DMS153 treated with DMSO at 0.1 percent for 48 hours (cell line): ENCODE data around the gene TCP11L1.
A peak's percentile ranks its signal among the peaks of the same experiment; 100 is the strongest.
"Not testable (repeated sequence)": the region's sequence is repeated elsewhere in the genome, so short reads cannot be mapped to it uniquely, and the experiment has no call there.

Experiments
- DNase-seq: peaks from one replicate; lab custom pipeline; 2025; ENCODE audit not compliant: unreplicated experiment; lab: John Stamatoyannopoulos, UW

The TCP11L1 gene

DNA sequence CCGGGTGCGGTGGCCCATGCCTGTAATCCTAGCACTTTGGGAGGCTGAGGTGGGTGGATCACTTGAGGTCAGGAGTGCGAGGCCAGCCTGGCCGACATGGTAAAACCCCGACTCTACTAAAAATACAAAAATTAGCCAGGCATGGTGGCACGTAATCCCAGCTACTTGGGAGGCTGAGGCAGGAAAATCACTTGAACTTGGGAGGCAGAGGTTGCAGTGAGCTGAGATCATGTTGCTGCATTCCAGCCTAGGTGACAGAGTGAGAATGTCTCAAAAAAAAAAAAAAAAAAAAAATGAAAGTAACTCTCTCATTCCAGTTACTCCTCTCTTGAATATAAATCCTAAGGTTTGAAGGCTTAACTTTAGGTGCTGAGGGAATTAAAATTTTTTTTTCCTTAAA lies 10.2 kb upstream of the TCP11L1 start:
- DNase-seq = not testable (repeated sequence)

- no peak for DNase-seq
These were observed 5.9 kb upstream of the TCP11L1 start for GRCh38 chr11:33033493-33033892.

- no peak for DNase-seq
These were observed 4.4 kb upstream of the TCP11L1 start for GRCh38 chr11:33035011-33035410.

GRCh38 chr11:33040033-33040861 lies 875 bp downstream of the TCP11L1 start:
- DNase-seq = no peak

DNA sequence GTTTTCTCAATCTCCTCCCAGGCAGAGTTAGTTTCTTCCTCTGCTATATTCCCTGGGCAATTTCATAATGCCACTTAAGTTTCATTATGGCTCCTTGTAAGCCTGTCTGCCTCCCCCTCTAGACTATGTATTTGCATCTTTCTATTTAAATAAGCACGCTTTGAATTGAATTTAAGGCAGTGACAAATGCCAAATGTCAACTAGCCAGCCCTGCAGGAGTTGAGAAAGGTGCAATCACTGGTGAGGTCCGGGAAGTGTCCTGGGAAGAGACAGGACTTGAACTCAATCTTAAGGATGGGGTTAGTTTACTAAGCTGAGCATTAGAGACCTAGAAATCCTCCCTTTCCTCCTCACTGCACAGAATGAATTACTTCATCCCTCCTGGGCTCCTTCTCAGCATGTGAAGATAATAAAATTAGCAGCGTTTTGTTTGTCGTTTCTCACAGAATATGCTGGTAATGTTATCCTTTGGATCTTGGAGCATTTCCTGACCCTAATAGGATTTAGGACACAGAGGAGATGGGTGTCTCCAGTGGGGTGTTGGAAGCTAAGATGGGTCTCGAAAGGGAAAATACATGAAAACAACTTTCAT lies 1.6 kb downstream of the TCP11L1 start:
- DNase-seq = no peak

DNA sequence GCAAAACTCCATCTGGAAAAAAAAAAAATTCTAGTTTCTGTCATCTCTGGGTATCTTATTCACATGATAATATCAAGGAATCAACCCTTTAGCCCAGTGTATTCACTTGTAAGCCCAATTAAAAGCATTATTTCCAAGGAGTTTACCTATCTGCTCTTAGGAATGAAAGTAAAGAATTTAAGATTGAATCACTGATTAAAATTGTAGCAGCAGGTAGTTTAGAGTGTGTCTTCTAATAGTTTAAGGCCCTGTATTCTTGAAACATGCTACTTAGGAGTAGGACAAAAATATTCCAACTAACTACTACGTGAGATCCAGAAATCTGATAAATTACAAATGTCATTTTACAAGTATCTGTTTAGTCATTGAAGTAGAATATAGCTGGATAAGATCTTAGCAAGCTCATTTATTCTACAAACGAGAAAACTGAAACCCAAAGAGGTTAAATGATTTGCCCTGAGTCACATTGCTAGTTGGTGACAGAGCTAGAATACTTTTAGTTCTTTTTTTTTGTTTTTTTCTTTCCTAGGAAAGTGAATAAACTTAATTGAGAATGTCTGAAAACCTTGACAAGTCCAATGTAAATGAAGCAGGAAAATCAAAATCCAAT lies 4.0 kb downstream of the TCP11L1 start:
- no peak for DNase-seq

- DNase-seq = no peak
These were observed 4.9 kb downstream of the TCP11L1 start for GRCh38 chr11:33044285-33044756.

GRCh38 chr11:33045551-33046255 lies 6.3 kb downstream of the TCP11L1 start:
- DNase-seq = no peak

DNA sequence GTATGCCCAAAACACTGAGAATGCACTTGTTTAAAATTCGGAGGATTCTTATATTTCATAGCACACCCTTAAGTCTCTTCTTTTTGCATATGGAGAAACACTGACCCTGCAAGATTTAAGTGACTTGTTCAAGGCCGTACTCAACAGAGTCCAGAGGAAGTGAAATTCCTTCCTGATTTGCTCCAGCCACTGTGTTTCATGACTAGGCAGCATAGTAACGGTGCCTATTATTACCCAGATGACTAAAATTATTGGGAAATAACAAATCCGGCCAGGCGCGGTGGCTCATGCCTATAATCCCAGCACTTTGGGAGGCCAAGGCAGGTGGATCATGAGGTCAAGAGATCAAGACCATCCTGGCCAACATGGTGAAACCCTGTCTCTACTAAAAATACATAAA lies 9.3 kb downstream of the TCP11L1 start:
- DNase-seq = not testable (repeated sequence)

GRCh38 chr11:33049565-33050408 lies 10.4 kb downstream of the TCP11L1 start:
- DNase-seq = peak; percentile 55

- DNase-seq = no peak
These were observed 12.9 kb downstream of the TCP11L1 start for GRCh38 chr11:33052231-33052630.

DNA sequence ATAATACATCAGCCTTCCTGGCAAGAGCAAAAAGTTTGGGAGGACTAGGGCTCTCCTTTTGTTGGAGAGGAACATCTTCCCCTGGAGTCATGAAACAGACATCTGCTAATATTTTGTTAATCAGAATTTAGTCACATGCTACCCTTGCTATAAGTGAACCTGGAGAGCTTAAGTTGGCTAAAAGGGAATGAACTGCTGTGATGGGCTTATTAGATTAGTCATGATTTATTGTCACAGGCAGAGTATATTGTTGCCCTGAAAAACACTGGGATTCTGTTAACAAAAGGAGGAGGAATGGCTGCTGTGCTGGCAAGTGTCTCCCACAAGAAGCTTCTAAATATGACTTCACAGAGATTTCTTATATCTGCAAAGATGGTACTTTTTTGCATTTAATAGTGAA lies 16.0 kb downstream of the TCP11L1 start:
- DNase-seq = no peak

DNA sequence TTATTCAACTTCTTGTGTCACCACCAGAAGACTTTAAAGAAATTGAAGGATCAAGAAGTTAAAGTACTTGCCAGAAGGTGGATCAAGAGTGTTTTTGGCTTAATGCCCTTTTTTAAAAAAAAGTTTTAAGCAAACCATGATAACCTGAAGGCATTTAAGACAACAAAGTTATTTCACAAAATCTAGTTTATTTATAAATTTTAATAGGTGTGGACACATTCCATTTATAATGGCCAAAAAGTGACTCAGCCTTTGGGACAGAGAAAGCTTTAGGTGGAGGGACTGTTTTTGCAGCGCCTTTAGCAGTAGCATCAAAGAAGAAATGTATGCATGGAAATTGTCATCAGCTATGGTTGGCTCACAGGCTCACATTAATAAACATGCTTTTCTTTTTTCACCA lies 17.9 kb downstream of the TCP11L1 start:
- DNase-seq = no peak

DNA sequence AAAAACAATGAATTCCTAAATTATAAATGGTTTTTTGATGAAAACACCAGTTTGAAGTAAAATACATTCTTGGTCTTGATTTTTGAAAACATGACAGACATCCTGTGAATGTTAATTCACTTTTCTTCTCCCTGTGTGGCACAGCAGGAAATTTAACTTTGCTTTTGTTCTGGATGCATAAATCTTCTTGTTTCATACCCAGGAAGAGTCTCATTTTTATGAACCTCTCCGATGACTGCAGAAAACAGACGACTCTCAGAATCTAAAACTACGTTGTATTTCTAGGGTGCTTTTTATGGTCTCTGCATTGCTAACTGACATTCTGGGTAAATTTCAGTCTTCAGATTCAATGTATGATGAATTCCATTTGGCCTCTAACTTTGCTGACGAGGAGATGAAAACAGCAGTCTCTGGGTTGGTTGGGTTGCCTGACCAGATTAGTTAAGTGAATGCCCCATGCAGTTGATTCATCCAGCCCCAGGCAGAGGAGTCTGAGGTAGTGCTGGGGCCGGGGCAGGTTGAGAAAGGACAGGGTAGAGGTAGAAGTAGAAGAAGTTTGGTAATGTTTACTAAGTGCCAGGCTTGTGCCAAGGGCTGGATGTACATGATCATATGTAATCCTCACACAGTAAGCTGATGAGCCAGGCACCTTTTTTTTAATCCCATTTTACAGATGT lies 20.1 kb downstream of the TCP11L1 start:
- DNase-seq = no peak

- DNase-seq = no peak
These were observed 20.9 kb downstream of the TCP11L1 start for GRCh38 chr11:33060271-33060670.

DNA sequence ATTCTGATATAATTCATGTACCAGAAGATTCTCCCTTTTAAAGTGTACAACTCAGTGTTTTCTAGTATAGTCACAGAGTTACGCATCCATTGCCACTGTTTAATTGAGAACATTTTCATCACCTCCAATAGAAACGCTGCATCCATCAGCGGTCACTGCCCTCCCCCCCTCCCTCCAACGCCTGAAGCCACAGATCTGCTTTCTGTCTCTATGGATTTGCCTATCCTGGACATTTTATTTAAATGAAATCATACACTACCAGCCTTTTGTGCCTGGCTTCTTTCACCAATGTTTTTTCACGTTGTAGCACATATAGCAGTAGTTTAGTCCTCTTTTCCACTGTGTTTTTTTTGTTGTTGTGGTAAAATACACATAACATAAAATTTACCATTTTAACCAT lies 22.8 kb downstream of the TCP11L1 start:
- DNase-seq = no peak

- no peak for DNase-seq
These were observed 24.0 kb downstream of the TCP11L1 start for GRCh38 chr11:33063326-33063881.

DNA sequence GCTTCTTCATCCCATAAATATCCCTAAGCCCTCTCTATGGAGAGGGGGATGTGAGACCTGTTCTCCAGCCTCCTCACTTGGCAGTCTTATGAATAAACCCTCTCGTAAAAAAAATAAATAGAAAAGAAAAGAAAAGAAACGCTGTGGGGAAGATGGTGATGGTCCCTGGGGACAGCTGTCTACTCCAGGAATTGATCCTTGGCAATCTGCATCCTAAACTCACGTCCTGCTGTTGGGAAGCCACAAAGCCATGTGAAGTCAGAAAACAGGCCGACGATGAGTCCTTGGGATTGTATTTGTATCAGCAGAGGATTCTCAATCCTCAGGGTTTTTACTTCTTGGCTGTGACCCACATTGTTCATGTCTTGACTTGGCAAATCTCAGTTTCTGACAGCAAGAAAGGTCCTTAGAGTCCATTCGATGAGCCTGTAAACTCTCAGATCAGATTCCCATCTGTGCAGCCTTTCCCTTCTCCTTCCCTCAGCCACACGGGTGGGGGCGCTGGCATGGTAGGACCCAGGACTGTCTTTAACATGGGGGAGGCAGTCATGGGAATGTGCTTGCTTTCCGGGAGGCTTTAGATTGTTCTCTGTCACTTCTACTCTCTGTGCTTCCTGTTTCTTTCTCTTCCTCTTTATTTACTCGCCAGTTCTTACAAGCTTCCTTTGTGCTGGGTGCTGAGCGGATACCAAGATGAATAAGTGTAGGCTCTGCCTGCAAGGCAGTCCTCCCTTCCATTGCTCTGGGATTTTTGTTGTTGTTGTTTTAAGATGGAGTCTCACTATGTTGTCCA lies 24.9 kb downstream of the TCP11L1 start:
- no peak for DNase-seq

DNA sequence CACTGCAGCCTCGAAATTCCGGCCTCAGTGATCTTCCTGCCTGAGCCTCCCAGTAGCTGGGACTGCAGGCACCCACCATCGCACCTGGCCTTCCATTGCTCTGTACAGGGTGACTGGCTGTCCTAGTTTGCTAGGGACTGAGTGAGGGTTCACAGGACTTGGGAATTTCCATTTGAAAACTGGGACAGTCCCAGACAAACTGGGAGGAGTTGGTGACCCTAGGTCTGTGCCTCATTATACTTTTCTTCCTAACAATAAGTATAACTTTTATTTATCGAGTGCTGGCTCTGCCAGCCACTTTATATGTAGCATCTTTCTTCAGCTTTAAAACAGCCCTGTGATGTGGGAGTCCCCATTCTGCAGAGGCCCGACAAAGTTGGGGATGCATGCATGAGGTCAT lies 25.5 kb downstream of the TCP11L1 start:
- DNase-seq = no peak
